Ectodermal cell (in vitro differentiated cells): ENCODE measurements around the gene RUSC1.

Experiments used
- H3K27ac ChIP-seq: 2 replicates; pipeline ENCODE4 v1.7.0; 2013; ENCODE audit warnings: mild to moderate bottlenecking, low read depth, low read length; ENCODE audit not compliant: insufficient read depth, poor library complexity, severe bottlenecking
- H3K27me3 ChIP-seq: 2 replicates; pipeline ENCODE4 v1.7.0; 2013; ENCODE audit warnings: mild to moderate bottlenecking, low read length; ENCODE audit not compliant: insufficient read depth, control insufficient read depth, poor library complexity, severe bottlenecking
- H3K36me3 ChIP-seq: one replicate; pipeline ENCODE4 v1.7.0; 2013; ENCODE audit warnings: low read length; ENCODE audit not compliant: control insufficient read depth, insufficient read depth
- H3K4me1 ChIP-seq: one replicate; pipeline ENCODE4 v1.7.0; 2013; ENCODE audit warnings: low read length; ENCODE audit not compliant: control insufficient read depth, insufficient read depth
- H3K4me3 ChIP-seq: 2 replicates; pipeline ENCODE4 v1.7.0; 2013; ENCODE audit warnings: low read depth, low read length, control low read depth; ENCODE audit not compliant: insufficient read depth
- H3K9me3 ChIP-seq: 2 replicates; pipeline ENCODE4 v1.7.0; 2013; ENCODE audit warnings: mild to moderate bottlenecking, low read length, moderate library complexity; ENCODE audit not compliant: control insufficient read depth
- WGBS, 2 experiments: methylation state at CpG; one replicate each; pipeline ENCODE4 v1.1.7; 2013; ENCODE audit warnings: missing lambda C conversion rate in 2 of 2; 5-methylcytosine and 5-hydroxymethylcytosine counted together

RUSC1 gene

DNA sequence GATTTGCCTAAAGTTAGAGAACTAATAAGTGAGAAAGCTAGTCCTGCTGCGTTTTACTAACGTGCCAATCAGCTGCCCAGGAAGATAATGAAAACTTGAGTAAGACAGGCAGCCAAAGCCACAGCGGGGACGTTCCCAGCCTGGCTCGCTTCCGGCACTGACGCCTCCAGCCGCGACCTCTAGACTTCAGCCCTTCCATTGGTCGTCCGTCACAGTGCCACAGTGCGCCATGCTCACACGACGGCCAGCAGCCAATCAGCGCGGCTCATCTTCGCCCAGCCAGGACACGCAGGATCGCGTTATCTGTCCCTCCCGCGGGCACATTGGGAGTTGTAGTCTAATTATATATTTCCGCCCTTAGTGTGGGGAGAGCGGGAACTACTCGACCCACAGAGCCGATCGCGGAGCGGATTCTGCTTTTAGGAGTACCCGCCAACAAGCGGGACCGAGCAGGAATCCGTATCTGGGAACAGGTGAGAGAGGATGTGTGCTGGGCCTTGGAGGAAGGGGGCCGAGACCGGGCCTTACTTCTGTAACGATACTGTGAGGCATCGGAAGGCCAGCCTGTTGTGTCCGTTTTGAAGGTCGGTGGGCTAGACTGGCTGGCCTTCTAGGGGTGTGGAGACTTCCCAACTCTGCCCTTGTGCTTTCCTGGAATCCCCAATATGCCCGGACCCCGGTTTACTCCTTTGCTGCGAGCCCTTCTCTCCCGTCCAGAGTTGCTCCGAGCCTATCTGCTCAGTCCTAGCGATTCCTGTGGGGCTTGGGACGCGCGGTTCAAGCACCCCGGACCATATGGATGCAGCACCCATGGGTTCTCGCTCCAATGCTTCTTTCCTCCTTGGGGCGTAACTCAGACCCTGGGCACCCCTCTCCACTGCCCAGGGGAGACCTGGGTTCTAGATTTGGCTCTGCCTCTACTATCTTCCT lies 11.9 kb upstream of the RUSC1 start, which contains the start of gene FDPS:
TSS of gene FDPS (plus strand) at position 374 of the 930 bp plus-strand sequence. CDS start 924 bp downstream, outside the sequence.
- Histone ChIP-seq H3K36me3 (peaks cover 4% of the 10 kb centered on the region), H3K27ac (peak within 1 kb of the TSS; percentile 64), H3K4me3 (peak within 1 kb of the TSS; percentile 64), H3K9me3 (no peaks in the 10 kb centered on the region), H3K4me1 (peaks cover 7% of the 10 kb centered on the region), H3K27me3 (no peaks in the 10 kb centered on the region)
- 0% methylated on average over 51 of the region's 51 CpGs for WGBS, 2 experiments

DNA sequence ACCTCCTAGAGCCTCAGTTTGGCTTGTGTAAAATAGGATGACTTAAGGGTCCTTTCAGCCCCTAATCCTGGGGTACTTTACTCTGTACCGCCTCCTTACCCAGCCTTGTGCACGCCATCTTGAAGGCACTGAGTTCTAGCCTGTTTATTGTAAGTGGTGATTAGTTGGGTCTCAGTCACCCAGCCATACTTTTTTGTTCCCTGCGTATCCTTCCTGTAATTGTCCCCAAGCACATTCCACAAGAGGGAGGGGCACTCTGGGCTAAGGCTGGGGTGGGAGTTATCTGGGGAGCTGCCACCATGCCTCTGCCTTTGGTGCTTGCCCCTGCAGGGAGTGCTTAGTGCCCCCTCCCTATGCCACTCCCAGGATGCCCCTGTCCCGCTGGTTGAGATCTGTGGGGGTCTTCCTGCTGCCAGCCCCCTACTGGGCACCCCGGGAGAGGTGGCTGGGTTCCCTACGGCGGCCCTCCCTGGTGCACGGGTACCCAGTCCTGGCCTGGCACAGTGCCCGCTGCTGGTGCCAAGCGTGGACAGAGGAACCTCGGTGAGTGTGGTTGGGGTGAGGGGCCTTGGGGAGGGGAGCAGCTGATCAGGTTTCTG lies 11.2 kb upstream of the RUSC1 start:
- Histone ChIP-seq H3K9me3 (no peaks in the 10 kb centered on the region), H3K4me3 (peak overlapping the region; percentile 64), H3K27ac (no peak overlapping the region), H3K36me3 (peaks cover 4% of the 10 kb centered on the region), H3K4me1 (peaks cover 7% of the 10 kb centered on the region), H3K27me3 (no peaks in the 10 kb centered on the region)
- WGBS, 2 experiments, result 51 to 54% methylated on average over 11 of the region's 11 CpGs

DNA sequence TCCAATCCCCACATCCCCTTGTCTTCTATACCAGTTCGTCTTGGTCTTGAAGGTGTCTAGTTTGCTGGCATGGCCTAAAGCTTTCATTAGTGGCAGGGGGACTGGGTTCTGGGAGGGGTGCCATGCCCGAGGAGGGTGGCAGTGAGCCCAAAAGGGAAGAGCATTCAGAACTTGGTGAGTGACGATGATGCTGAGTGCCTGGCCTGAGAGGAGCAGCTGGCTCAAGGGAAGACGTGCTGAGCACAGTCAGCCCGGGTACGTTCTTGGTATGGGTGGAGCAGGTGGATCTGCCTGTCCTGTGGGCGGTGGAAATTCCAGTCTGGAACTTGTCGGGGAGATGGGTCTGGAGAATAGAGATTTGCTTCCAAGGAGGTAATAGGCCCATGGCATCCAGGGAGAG lies 7.4 kb upstream of the RUSC1 start:
- 94 to 98% methylated on average over 8 of the region's 8 CpGs for WGBS, 2 experiments
- H3K9me3 ChIP-seq, result no peaks in the 10 kb centered on the region
- no peaks in the 10 kb centered on the region for H3K27me3 ChIP-seq
- peaks cover 10% of the 10 kb centered on the region for H3K36me3 ChIP-seq
- H3K27ac ChIP-seq, result no peak overlapping the region
- peaks cover 7% of the 10 kb centered on the region for H3K4me1 ChIP-seq
- no peak overlapping the region for H3K4me3 ChIP-seq

DNA sequence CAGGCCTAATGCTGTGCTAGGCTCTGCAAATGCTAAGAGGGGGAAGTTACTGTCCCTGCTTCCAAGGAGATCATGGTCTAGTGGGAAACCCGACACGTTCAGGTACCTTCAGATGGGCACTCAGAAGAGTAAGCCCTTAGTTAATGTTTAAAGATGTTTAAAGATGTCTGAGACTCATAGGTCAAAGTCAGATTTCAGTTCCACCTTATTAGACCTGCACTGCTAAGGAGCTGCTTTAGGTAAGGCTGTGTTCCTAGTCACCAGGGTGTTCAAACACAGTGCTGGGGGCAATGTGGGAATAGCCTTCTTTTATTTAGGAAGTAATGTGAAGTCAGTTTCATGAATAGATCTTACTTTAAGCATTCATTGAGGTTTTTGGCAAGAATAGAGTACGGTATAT lies 3.8 kb upstream of the RUSC1 start:
- Histone ChIP-seq H3K4me3 (no peak overlapping the region), H3K4me1 (peaks cover 9% of the 10 kb centered on the region), H3K27ac (no peak overlapping the region), H3K36me3 (peaks cover 16% of the 10 kb centered on the region), H3K9me3 (no peaks in the 10 kb centered on the region), H3K27me3 (peaks cover 7% of the 10 kb centered on the region)
- 92 to 94% methylated on average over 3 of the region's 3 CpGs for WGBS, 2 experiments

DNA sequence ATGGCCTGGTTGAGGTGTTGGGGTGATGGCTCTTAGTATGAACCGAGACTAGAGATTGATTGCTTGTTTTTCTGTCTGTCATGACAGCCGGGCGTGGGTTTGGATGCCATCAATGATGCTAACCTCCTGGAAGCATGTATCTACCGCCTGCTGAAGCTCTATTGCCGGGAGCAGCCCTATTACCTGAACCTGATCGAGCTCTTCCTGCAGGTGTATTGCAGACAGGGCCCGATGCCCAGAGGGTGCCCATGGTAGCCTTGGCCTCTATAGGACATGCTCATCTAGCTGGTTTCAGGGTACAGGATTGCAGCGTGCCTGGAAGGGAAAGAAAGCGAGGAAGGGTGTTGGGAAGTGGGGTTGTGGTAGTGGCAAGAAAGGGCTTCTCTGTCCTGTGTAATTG lies 2.6 kb upstream of the RUSC1 start:
- Histone ChIP-seq H3K4me1 (peaks cover 16% of the 10 kb centered on the region), H3K36me3 (peaks cover 13% of the 10 kb centered on the region), H3K27ac (no peak overlapping the region), H3K27me3 (peaks cover 7% of the 10 kb centered on the region), H3K4me3 (no peak overlapping the region), H3K9me3 (no peaks in the 10 kb centered on the region)
- WGBS, 2 experiments, result 95 to 96% methylated on average over 9 of the region's 9 CpGs

DNA sequence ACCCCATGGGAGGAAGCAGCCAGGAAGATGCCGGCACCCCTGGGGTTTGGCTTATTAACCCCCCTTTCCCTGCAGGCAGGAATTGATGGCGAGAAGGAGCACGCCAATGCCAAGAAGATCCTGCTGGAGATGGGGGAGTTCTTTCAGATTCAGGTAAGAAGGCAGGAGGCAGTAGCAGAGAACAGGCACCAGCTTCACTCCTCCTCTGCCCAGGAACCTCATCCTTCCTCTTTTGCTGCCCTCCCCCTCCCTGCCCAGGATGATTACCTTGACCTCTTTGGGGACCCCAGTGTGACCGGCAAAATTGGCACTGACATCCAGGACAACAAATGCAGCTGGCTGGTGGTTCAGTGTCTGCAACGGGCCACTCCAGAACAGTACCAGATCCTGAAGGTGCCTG lies 1.2 kb upstream of the RUSC1 start:
- Histone ChIP-seq H3K27me3 (peaks cover 7% of the 10 kb centered on the region), H3K9me3 (no peaks in the 10 kb centered on the region), H3K36me3 (peaks cover 13% of the 10 kb centered on the region), H3K4me3 (no peak overlapping the region), H3K4me1 (peaks cover 16% of the 10 kb centered on the region), H3K27ac (no peak overlapping the region)
- WGBS, 2 experiments, result 88 to 93% methylated on average over 5 of the region's 5 CpGs

DNA sequence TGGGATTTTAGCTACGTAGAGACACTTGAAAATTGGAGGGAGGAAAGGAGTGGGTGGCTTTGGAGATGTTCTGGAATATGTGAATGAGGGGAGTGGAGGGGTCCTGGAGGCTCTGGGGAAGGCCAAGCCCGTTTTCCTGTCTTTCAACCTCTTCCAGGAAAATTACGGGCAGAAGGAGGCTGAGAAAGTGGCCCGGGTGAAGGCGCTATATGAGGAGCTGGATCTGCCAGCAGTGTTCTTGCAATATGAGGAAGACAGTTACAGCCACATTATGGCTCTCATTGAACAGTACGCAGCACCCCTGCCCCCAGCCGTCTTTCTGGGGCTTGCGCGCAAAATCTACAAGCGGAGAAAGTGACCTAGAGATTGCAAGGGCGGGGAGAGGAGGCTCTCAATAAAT lies 442 bp upstream of the RUSC1 start:
- Histone ChIP-seq H3K36me3 (peaks cover 13% of the 10 kb centered on the region), H3K27me3 (peaks cover 7% of the 10 kb centered on the region), H3K4me3 (peak overlapping the region; percentile 76), H3K4me1 (peaks cover 17% of the 10 kb centered on the region), H3K9me3 (no peaks in the 10 kb centered on the region), H3K27ac (peak overlapping the region; percentile 45)
- 83 to 84% methylated on average over 11 of the region's 11 CpGs for WGBS, 2 experiments

DNA sequence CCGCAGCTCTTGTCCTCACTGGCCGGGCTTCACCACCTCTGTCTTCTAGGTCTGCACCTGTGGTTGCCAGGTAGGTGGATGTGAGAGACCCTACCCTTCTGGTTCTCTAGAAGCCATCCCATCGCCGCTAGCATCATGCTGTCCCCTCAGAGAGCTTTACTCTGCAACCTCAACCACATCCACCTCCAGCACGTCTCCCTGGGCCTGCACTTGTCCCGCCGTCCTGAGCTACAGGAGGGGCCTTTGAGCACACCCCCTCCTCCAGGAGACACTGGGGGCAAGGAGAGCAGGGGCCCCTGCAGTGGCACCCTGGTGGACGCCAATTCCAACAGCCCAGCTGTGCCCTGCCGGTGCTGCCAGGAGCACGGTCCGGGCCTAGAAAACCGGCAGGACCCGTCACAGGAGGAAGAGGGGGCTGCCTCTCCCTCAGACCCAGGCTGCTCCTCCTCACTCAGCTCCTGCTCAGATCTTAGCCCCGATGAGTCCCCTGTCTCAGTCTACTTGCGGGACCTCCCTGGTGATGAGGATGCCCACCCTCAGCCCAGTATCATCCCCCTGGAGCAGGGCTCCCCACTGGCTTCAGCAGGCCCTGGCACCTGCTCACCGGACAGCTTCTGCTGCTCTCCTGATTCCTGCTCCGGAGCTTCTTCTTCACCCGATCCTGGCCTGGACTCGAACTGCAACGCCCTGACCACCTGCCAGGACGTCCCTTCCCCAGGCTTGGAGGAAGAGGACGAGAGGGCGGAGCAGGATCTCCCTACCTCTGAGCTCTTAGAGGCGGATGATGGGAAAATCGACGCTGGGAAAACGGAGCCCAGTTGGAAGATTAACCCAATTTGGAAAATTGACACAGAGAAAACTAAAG lies 1.2 kb downstream of the RUSC1 start:
- peaks cover 13% of the 10 kb centered on the region for H3K36me3 ChIP-seq
- 48 to 54% methylated on average over 27 of the region's 27 CpGs for WGBS, 2 experiments
- peak overlapping the region; percentile 46 for H3K27ac ChIP-seq

DNA sequence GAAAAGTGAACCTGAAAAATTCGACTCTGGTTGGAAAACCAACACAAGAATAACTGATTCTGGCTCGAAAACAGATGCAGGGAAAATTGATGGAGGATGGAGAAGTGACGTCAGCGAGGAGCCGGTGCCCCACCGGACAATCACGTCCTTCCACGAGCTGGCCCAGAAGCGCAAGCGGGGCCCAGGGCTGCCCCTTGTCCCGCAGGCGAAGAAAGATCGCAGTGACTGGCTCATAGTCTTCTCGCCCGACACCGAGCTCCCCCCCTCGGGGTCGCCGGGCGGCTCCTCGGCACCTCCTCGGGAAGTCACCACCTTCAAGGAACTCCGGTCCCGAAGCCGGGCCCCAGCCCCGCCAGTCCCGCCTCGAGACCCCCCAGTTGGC lies 1.9 kb downstream of the RUSC1 start:
- WGBS, 2 experiments, result 3 to 4% methylated on average over 28 of the region's 28 CpGs
- Histone ChIP-seq H3K4me3 (peak overlapping the region; percentile 76), H3K36me3 (peaks cover 13% of the 10 kb centered on the region)

More for the DNA sequence above, 1.2 kb downstream of the RUSC1 start:
- H3K27me3 ChIP-seq, result peaks cover 7% of the 10 kb centered on the region
- no peaks in the 10 kb centered on the region for H3K9me3 ChIP-seq
- H3K4me3 ChIP-seq, result peak overlapping the region; percentile 76
- peaks cover 23% of the 10 kb centered on the region for H3K4me1 ChIP-seq

More for the DNA sequence above, 1.9 kb downstream of the RUSC1 start:
- H3K4me1 ChIP-seq, result peaks cover 23% of the 10 kb centered on the region
- peaks cover 7% of the 10 kb centered on the region for H3K27me3 ChIP-seq
- peak overlapping the region; percentile 53 for H3K27ac ChIP-seq
- H3K9me3 ChIP-seq, result no peaks in the 10 kb centered on the region
